Pancreas (tissue), 10 donors: ENCODE measurements around the gene MAP1B. TPM values are rescaled to one million over a fixed set of nuclear protein-coding genes. Genes with fewer than 3 reads are reported as not detected.

ENCODE experiments used
- ATAC-seq, 4 donors: fragments of 200-7000 bp; cut with Tn5 transposase; one replicate each; pipeline versions ENCODE4 v1.8.0 to v1.9.1; 2020; ENCODE audit warnings: mild to moderate bottlenecking in 4 of 4, moderate library complexity in 4 of 4
- DNase-seq, 6 donors: peaks; one replicate each; pipeline ENCODE4 v3.0.0-alpha.2; 2020
- FAIRE-seq: peaks from 2 replicates; lab custom pipeline; 2012; peaks lifted over from hg19 to GRCh38; lab: Jason Lieb, UNC
- H3K27ac ChIP-seq, 4 donors: fragments of 200-600 bp; sonication (generic); 1 replicate in 3 of 4; 2 replicates in 1 of 4; pipeline versions ENCODE4 v1.5.0 to v1.8.0; 2020
- H3K27me3 ChIP-seq, 4 donors: fragments of 200-600 bp; one replicate each; pipeline ENCODE4 v1.8.0; 2021
- H3K36me3 ChIP-seq, 3 donors: fragments of 200-600 bp; sonication (generic) in 1 of 3; one replicate each; pipeline versions ENCODE4 v1.5.0 to v1.8.0; 2020 to 2021
- H3K4me1 ChIP-seq, 3 donors: fragments of 200-600 bp; one replicate each; pipeline ENCODE4 v1.8.0; 2021
- H3K4me3 ChIP-seq, 4 donors: fragments of 200-600 bp; sonication (generic) in 2 of 4; one replicate each; pipeline versions ENCODE4 v1.5.0 to v1.8.0; 2020 to 2021
- H3K9me3 ChIP-seq, 4 donors: fragments of 200-600 bp; one replicate each; pipeline ENCODE4 v1.8.0; 2021
- WGBS, 2 donors: extraction: QIAGEN DNeasy Blood & Tissue Kit; methylation state at CpG; one replicate each; pipeline ENCODE4 v1.1.7; 2013; 5-methylcytosine and 5-hydroxymethylcytosine counted together
- intact Hi-C, 3 donors: fragments of 100-400 bp; cut with DNase I; formaldehyde crosslinking; loops; one replicate each; pipeline versions ENCODE4 v1.11.1 to v1.14.2; 2022
- polyA plus RNA-seq, 2 donors: library from polyadenylated mRNA; stranded (reverse); fragments of 200-250 nt; gene quantifications; one replicate each; pipeline ENCODE4 v1.2.3, GENCODE V29; 2013
- total RNA-seq, 6 donors: library from RNA; stranded (reverse); fragmentation: NEBNext Ultra II Directional in 4 of 6; extraction: Animal tissue kit (Norgen Biotek cat#: 25700) in 4 of 6; gene quantifications; one replicate each; pipeline versions ENCODE4 v1.2.1 to v1.2.4, GENCODE V29; 2021 to 2023
- TF ChIP-seq, protein P1 (sequence below), 4 donors: fragments of 200-600 bp; sonication (generic) in 3 of 4; IDR thresholded peaks; one replicate each; pipeline versions ENCODE4 v1.5.0 to v1.8.0; 2021; ENCODE audit warnings: antibody characterized with exemption in 4 of 4
- donor health status: healthy with polysubstance abuse.
- donor health status: DM: no; HTN: no; CAD: no; lungs with moderate emphysema.
- donor health status: DM: no; HTN: no; CAD: no.
- donor health status: control.
- donor health status: control.
- donor health status: Bipolar disorder and iron deficiency.
- donor health status: DM: yes; HTN: yes; CAD: no.
- donor health status: DM: no; HTN: no; CAD: no.
- donor health status: DM: no; HTN: no; CAD: no.
- donor health status: DM: yes; HTN: yes; CAD: no.

Gene MAP1B
- total and polyA plus RNA-seq, 8 donors: 2.4 to 16.8 (median 5.4) TPM

GRCh38 chr5:72231991-72232703 lies 124.9 kb downstream of the MAP1B start:
- H3K4me1 ChIP-seq: no peaks in the 10 kb centered on the region
- H3K9me3 ChIP-seq: no peaks in the 10 kb centered on the region
- intact Hi-C loops: no loop called here
- 78 to 91% methylated on average over 6 of the region's 6 CpGs for WGBS, 2 donors
- H3K27me3 ChIP-seq: no peaks in the 10 kb centered on the region
- DNase-seq (no peak), FAIRE-seq (no peak), ATAC-seq (no peak)
- H3K36me3 ChIP-seq: peaks cover 0 to 3% (median 0%) of the 10 kb centered on the region in 3 donors
- TF ChIP-seq, protein P1, sequence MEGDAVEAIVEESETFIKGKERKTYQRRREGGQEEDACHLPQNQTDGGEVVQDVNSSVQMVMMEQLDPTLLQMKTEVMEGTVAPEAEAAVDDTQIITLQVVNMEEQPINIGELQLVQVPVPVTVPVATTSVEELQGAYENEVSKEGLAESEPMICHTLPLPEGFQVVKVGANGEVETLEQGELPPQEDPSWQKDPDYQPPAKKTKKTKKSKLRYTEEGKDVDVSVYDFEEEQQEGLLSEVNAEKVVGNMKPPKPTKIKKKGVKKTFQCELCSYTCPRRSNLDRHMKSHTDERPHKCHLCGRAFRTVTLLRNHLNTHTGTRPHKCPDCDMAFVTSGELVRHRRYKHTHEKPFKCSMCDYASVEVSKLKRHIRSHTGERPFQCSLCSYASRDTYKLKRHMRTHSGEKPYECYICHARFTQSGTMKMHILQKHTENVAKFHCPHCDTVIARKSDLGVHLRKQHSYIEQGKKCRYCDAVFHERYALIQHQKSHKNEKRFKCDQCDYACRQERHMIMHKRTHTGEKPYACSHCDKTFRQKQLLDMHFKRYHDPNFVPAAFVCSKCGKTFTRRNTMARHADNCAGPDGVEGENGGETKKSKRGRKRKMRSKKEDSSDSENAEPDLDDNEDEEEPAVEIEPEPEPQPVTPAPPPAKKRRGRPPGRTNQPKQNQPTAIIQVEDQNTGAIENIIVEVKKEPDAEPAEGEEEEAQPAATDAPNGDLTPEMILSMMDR (IDR thresholded peaks at IDR 0.05): no peak
- no peak overlapping the region for H3K4me3 ChIP-seq
- no peak overlapping the region for H3K27ac ChIP-seq

DNA sequence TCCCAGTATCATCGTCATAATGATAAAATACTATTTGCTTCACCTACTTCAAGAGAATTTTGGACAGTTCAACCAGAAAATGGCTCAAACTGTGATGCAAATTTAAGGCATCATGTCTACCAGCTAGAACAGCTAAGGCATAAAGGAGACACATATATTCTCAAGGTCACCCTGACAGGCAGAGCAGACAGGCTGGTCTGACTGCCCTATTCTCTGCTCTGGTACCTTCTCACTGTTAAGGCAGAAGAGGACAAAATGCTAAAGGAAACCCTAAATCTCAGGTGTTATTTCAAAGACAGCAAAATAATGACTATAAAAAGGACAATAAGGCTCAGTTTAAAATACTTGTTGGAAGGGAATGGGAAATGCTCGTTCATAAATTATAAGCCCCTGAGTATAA lies 125.6 kb downstream of the MAP1B start:
- no peak for ATAC-seq
- intact Hi-C loops: no loop called here
- 83 to 85% methylated on average over 2 of the region's 2 CpGs for WGBS, 2 donors
- no peak for FAIRE-seq
- Histone ChIP-seq H3K27ac (no peak overlapping the region), H3K9me3 (no peaks in the 10 kb centered on the region), H3K4me1 (no peaks in the 10 kb centered on the region), H3K27me3 (no peaks in the 10 kb centered on the region), H3K36me3 (peaks cover 0 to 3% (median 0%) of the 10 kb centered on the region in 3 donors), H3K4me3 (no peak overlapping the region)
- no peak for DNase-seq
- TF ChIP-seq, protein P1 (IDR thresholded peaks at IDR 0.05): no peak

GRCh38 chr5:72233835-72234234 lies 126.6 kb downstream of the MAP1B start:
- FAIRE-seq: peak; percentile 45
- Histone ChIP-seq H3K27me3 (no peaks in the 10 kb centered on the region), H3K36me3 (peaks cover 0 to 3% (median 0%) of the 10 kb centered on the region in 3 donors), H3K4me3 (no peak overlapping the region), H3K27ac (no peak overlapping the region), H3K4me1 (no peaks in the 10 kb centered on the region), H3K9me3 (no peaks in the 10 kb centered on the region)
- ATAC-seq: no peak
- TF ChIP-seq, protein P1 (IDR thresholded peaks at IDR 0.05): no peak
- intact Hi-C loops: no loop called here
- no peak for DNase-seq
- 71 to 78% methylated on average over 1 of the region's 1 CpG for WGBS, 2 donors

- Histone ChIP-seq H3K27ac (no peak overlapping the region), H3K4me3 (no peak overlapping the region), H3K36me3 (peaks cover 0 to 3% (median 0%) of the 10 kb centered on the region in 3 donors), H3K27me3 (no peaks in the 10 kb centered on the region), H3K9me3 (no peaks in the 10 kb centered on the region), H3K4me1 (no peaks in the 10 kb centered on the region)
- TF ChIP-seq, protein P1 (IDR thresholded peaks at IDR 0.05): no peak
- no peak for DNase-seq
- intact Hi-C loops: no loop called here
- no peak for FAIRE-seq
- ATAC-seq: peak in 3 of 4 donors; percentile 25 to 73 (median 47)
Measured at GRCh38 chr5:72234265-72234700, 127.0 kb downstream of the MAP1B start.

DNA sequence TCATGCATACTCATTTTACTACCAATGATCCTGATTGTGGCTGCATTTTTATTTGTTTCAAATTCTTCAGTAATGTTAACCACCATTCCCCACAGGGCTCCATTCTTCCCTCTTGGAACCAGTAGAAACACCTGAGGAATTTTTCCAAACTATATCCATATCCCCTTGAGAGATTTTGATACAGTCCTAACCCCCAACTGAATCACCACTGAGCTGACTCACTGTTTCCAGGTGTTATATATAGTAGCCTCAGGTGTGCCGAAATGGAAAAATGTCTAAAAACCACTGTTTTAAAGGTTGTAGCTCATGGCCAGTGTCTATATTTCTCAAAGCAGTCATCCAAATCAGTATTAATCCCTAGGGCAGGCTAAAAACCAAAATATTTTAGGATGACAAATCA lies 127.6 kb downstream of the MAP1B start:
- no peak overlapping the region for H3K27ac ChIP-seq
- TF ChIP-seq, protein P1 (IDR thresholded peaks at IDR 0.05): no peak
- WGBS, 2 donors: 95 to 96% methylated on average over 1 of the region's 1 CpG
- H3K9me3 ChIP-seq: no peaks in the 10 kb centered on the region
- H3K27me3 ChIP-seq: no peaks in the 10 kb centered on the region
- FAIRE-seq (no peak), ATAC-seq (no peak), DNase-seq (no peak)
- intact Hi-C loops: no loop called here
- no peaks in the 10 kb centered on the region for H3K4me1 ChIP-seq
- H3K4me3 ChIP-seq: no peak overlapping the region
- H3K36me3 ChIP-seq: peaks cover 0 to 3% (median 0%) of the 10 kb centered on the region in 3 donors
